Hepatic stellate cell (primary cell): ENCODE data around the gene SGCA.

Experiments
- DNase-seq: peaks from one replicate; pipeline ENCODE4 v3.0.0; 2011; ENCODE audit warnings: low spot score

SGCA gene

GRCh38 chr17:50149417-50150353, 16.1 kb upstream of the SGCA start:
- no peak for DNase-seq

- DNase-seq, result no peak
These were observed 15.3 kb upstream of the SGCA start, which contains the start of gene PPP1R9B for GRCh38 chr17:50150354-50151040. TSS of gene PPP1R9B (minus strand) at chr17:50150677. CDS start at chr17:50150513, 164 bp downstream.

GRCh38 chr17:50151041-50151936, 14.5 kb upstream of the SGCA start:
- peak; percentile 95 for DNase-seq

- peak; percentile 94 for DNase-seq
These were observed 13.8 kb upstream of the SGCA start for GRCh38 chr17:50151937-50152547.

GRCh38 chr17:50152736-50153135, 13.1 kb upstream of the SGCA start:
- no peak for DNase-seq

- no peak for DNase-seq
These were observed 11.9 kb upstream of the SGCA start for GRCh38 chr17:50153650-50154575.

- DNase-seq, result no peak
These were observed 11.2 kb upstream of the SGCA start for GRCh38 chr17:50154604-50155003.

GRCh38 chr17:50155115-50155819, 10.5 kb upstream of the SGCA start:
- DNase-seq, result peak; percentile 78

- no peak for DNase-seq
These were observed 7.9 kb upstream of the SGCA start for GRCh38 chr17:50157891-50158290.

- peak; percentile 100 for DNase-seq
These were observed 4.5 kb upstream of the SGCA start for GRCh38 chr17:50161023-50161910.

GRCh38 chr17:50161911-50162288, 3.9 kb upstream of the SGCA start:
- DNase-seq, result no peak

GRCh38 chr17:50162466-50163254, 3.1 kb upstream of the SGCA start:
- DNase-seq, result no peak

- no peak for DNase-seq
These were observed 1.7 kb upstream of the SGCA start for GRCh38 chr17:50163843-50164696.

GRCh38 chr17:50164697-50164988, 1.2 kb upstream of the SGCA start:
- DNase-seq, result no peak

GRCh38 chr17:50165066-50165465, 739 bp upstream of the SGCA start:
- DNase-seq, result no peak

- no peak for DNase-seq
These were observed 339 bp upstream of the SGCA start for GRCh38 chr17:50165466-50165865.

GRCh38 chr17:50166518-50167181, 845 bp downstream of the SGCA start:
- no peak for DNase-seq
